Tibial artery (tissue), 4 donors: ENCODE data around the gene NTM.
"Not testable (repeated sequence)": the region's sequence is repeated elsewhere in the genome, so short reads cannot be mapped to it uniquely, and the experiment has no call there.

Experiments used
- DNase-seq, 2 donors: peaks; one replicate each; pipeline ENCODE4 v3.0.0-alpha.2; 2019
- H3K27ac ChIP-seq, 2 donors: fragments of 200-600 bp; sonication (generic) in 1 of 2; 1 replicate in 1 of 2; 2 replicates in 1 of 2; pipeline ENCODE4 v1.5.1; 2018 to 2019; ENCODE audit warnings: mild to moderate bottlenecking in 1 of 2
- H3K27me3 ChIP-seq, 2 donors: fragments of 200-600 bp; sonication (generic) in 1 of 2; one replicate each; pipeline versions ENCODE4 v1.5.1 to v1.6.0; 2016 to 2019
- H3K36me3 ChIP-seq, 3 donors: fragments of 200-600 bp; sonication (generic) in 2 of 3; one replicate each; pipeline ENCODE4 v1.5.1; 2016 to 2019; ENCODE audit warnings: mild to moderate bottlenecking in 2 of 3
- H3K4me1 ChIP-seq, 4 donors: fragments of 200-600 bp; sonication (generic) in 2 of 4; 1 replicate in 3 of 4; 2 replicates in 1 of 4; pipeline ENCODE4 v1.5.1; 2016 to 2019
- H3K4me3 ChIP-seq, 2 donors: fragments of 200-600 bp; sonication (generic) in 1 of 2; 1 replicate in 1 of 2; 2 replicates in 1 of 2; pipeline ENCODE4 v1.5.1; 2018 to 2019; ENCODE audit warnings: mild to moderate bottlenecking in 2 of 2
- H3K9me3 ChIP-seq, 3 donors: fragments of 200-600 bp; sonication (generic) in 1 of 3; one replicate each; pipeline ENCODE4 v1.5.1; 2016 to 2019
- CTCF ChIP-seq, 2 experiments: fragments of 200-600 bp in 1 of 2; fragments of 450-650 bp in 1 of 2; IDR thresholded peaks; one replicate each; pipeline ENCODE4 v1.5.1; 2017 to 2019; ENCODE audit warnings: antibody characterized with exemption in 2 of 2, mild to moderate bottlenecking in 1 of 2, moderate library complexity in 1 of 2
- intact Hi-C: fragments of 100-400 bp; cut with DNase I; formaldehyde crosslinking; loops from one replicate; pipeline ENCODE4 v1.15.0; 2023; ENCODE audit warnings: low total_unique reads

The NTM gene

GRCh38 chr11:132318421-132319157, 948.2 kb downstream of the NTM start:
- H3K27me3 ChIP-seq, result no peaks in the 10 kb centered on the region
- no peaks in the 10 kb centered on the region for H3K4me1 ChIP-seq
- H3K9me3 ChIP-seq, result no peaks in the 10 kb centered on the region
- no peak overlapping the region for H3K4me3 ChIP-seq
- DNase-seq, result no peak
- no peak overlapping the region for H3K27ac ChIP-seq
- H3K36me3 ChIP-seq, result no peaks in the 10 kb centered on the region
- no peak for TF ChIP-seq CTCF (IDR thresholded peaks at IDR 0.05)
- intact Hi-C loops, result no loop called here

- intact Hi-C loops, H3K27ac ChIP-seq, DNase-seq, H3K27me3 ChIP-seq, H3K4me3 ChIP-seq, H3K9me3 ChIP-seq, H3K36me3 ChIP-seq, H3K4me1 ChIP-seq: not testable (repeated sequence)
Observed at GRCh38 chr11:132319419-132319818, 949.0 kb downstream of the NTM start.

- TF ChIP-seq CTCF (IDR thresholded peaks at IDR 0.05), result no peak
- intact Hi-C loops, result no loop called here
- no peak overlapping the region for H3K27ac ChIP-seq
- H3K27me3 ChIP-seq, result no peaks in the 10 kb centered on the region
- no peaks in the 10 kb centered on the region for H3K9me3 ChIP-seq
- H3K4me1 ChIP-seq, result no peaks in the 10 kb centered on the region
- H3K4me3 ChIP-seq, result no peak overlapping the region
- DNase-seq, result no peak
- no peaks in the 10 kb centered on the region for H3K36me3 ChIP-seq
Observed at GRCh38 chr11:132330515-132330914, 960.1 kb downstream of the NTM start.

GRCh38 chr11:132332521-132332920, 962.1 kb downstream of the NTM start:
- intact Hi-C loops, result no loop called here
- no peak for TF ChIP-seq CTCF (IDR thresholded peaks at IDR 0.05)
- no peaks in the 10 kb centered on the region for H3K27me3 ChIP-seq
- no peaks in the 10 kb centered on the region for H3K4me1 ChIP-seq
- no peak overlapping the region for H3K27ac ChIP-seq
- H3K36me3 ChIP-seq, result no peaks in the 10 kb centered on the region
- no peak overlapping the region for H3K4me3 ChIP-seq
- DNase-seq, result no peak
- no peaks in the 10 kb centered on the region for H3K9me3 ChIP-seq

GRCh38 chr11:132334769-132335280, 964.4 kb downstream of the NTM start:
- Histone ChIP-seq H3K4me1 (no peaks in the 10 kb centered on the region), H3K27me3 (no peaks in the 10 kb centered on the region), H3K36me3 (no peaks in the 10 kb centered on the region), H3K4me3 (no peak overlapping the region), H3K9me3 (no peaks in the 10 kb centered on the region), H3K27ac (no peak overlapping the region)
- DNase-seq, result no peak
- TF ChIP-seq CTCF (IDR thresholded peaks at IDR 0.05), result no peak
- intact Hi-C loops, result no loop called here

- no peak for DNase-seq
- no peaks in the 10 kb centered on the region for H3K36me3 ChIP-seq
- no peak for TF ChIP-seq CTCF (IDR thresholded peaks at IDR 0.05)
- no peaks in the 10 kb centered on the region for H3K27me3 ChIP-seq
- intact Hi-C loops, result no loop called here
- no peak overlapping the region for H3K27ac ChIP-seq
- H3K9me3 ChIP-seq, result no peaks in the 10 kb centered on the region
- no peak overlapping the region for H3K4me3 ChIP-seq
- no peaks in the 10 kb centered on the region for H3K4me1 ChIP-seq
Observed at GRCh38 chr11:132335311-132335710, 964.9 kb downstream of the NTM start.
